HG02938 (cell line): ENCODE measurements around the gene LTO1.
A peak's percentile ranks its signal among the peaks of the same experiment; 100 is the strongest.

ENCODE experiments used
- ATAC-seq: cut with Tn5 transposase; IDR thresholded peaks from one replicate; pipeline ENCODE4 v1.9.1; 2021; ENCODE audit warnings: mild to moderate bottlenecking, moderate library complexity; ENCODE audit not compliant: unreplicated experiment

LTO1 gene, protein sequence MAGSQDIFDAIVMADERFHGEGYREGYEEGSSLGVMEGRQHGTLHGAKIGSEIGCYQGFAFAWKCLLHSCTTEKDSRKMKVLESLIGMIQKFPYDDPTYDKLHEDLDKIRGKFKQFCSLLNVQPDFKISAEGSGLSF

DNA sequence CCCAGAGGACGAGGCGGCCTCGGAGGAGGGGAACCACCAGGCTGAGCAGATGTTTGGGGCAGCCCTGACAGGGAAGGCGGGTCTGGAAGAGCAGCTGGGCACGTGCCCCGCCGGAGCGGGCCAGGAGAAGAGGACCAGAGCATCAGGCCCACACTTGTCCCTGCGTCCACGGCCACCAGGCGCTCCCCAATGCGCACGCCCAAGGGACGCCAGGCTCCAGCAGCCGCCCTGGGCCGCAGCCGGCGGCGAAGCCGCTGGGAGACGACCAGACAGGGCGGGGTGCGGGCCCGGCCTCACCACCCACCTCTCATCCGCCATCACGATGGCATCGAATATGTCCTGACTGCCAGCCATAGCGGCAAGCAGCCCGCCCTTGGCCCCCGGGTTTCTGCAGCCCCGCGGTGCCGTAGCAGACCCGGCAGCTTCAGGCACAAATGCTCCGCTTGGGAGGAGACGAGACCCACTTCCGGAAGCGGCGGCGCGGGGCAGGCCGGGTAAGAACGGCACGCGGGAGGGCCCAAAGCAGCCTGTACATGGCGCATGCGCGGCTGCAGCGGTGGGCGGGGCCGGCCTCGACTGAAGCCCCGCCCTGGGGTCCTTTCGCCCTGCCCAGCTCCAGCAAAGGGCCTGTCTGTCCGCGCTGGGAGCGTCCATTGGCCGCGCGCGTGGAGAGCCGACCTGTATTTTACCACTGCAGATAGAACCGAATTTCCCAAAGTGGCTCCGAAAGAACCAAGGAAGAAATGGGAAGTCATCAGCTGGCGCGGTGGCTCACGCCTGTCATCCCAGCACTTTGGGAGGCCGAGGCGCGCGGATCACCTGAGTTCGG lies at the start of gene LTO1:
TSS of gene LTO1 (minus strand) at position 468 of the 829 bp plus-strand sequence. CDS start at position 354, 114 bp downstream.
- ATAC-seq, result peak; percentile 78

DNA sequence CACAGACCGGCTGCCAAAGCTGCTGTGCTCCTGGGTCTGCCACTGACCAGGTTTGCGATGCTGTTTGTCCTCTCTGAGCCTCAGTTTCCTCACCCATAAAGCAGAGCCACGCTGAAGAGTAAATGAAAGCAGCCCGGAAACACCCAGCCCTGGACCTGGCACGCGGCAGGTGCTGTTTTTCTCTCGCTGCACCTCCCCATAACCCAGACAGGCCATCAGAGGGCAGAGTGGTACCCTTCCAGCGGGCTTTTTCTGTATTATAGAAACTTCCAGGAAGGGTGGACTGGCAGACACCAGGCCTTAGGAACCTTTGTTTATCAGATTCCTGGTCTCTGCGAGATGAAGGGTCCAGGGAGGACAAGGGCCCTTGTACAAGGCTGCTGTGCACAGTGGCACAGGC lies 46.6 kb upstream of the LTO1 start:
- no peak for ATAC-seq

DNA sequence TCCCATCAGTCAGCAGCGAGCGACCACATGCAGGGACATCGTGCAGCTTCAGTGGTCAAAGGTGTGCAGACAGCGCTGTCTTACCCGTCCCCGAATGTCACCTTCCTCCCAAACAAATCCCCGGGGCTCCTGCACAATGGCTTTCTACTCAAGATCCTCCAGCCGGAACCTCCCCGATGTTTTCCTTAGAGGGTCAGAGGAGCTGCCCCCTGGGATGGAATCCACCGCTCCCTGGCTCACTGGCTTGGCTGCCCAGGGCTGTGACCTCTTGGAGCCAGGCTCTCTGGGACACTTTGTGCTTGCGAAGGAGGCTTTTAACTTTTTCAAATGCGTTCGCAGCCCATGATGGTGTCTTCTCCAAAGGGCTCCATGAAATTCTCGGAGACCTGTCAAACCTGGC lies 46.0 kb upstream of the LTO1 start:
- no peak for ATAC-seq

DNA sequence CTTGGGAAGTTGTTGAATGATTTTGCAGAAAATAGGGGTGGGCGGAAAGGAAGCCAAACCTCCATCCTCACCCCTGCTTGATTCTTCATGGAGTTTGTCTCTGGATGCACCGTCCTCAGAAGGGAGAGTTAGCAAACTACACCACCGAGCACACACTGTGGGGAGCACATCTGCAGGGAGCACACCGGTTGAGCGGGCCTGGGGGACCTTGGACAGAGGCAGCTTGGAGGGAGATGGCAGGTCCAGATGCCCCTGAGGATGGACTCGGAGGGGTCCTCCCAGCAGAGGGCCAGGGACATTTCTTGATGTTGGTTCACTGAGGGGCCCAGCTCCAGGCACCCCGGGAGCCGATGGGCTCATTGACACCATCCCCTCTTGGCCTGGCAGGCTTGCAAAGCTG lies 43.8 kb upstream of the LTO1 start:
- no peak for ATAC-seq

DNA sequence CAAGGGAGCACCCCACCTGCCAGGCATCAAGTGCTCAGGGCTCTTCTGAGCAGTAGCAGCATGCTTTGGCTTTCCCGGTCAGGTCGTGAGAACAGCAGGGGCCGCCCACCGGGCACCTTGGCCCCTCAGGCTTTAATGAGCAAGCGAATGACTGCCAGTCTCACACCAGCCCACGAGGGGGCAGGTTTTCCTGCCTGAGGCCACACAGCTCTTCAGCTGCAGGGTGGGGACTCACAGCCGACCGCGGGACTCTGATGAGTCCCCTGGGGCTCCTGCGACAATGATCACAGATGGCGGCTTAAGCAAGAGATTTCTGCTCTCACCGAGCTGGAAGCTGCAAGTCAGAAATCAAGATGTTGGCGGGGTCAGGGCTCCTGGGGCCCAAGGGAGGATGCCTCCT lies 43.0 kb upstream of the LTO1 start:
- no peak for ATAC-seq

DNA sequence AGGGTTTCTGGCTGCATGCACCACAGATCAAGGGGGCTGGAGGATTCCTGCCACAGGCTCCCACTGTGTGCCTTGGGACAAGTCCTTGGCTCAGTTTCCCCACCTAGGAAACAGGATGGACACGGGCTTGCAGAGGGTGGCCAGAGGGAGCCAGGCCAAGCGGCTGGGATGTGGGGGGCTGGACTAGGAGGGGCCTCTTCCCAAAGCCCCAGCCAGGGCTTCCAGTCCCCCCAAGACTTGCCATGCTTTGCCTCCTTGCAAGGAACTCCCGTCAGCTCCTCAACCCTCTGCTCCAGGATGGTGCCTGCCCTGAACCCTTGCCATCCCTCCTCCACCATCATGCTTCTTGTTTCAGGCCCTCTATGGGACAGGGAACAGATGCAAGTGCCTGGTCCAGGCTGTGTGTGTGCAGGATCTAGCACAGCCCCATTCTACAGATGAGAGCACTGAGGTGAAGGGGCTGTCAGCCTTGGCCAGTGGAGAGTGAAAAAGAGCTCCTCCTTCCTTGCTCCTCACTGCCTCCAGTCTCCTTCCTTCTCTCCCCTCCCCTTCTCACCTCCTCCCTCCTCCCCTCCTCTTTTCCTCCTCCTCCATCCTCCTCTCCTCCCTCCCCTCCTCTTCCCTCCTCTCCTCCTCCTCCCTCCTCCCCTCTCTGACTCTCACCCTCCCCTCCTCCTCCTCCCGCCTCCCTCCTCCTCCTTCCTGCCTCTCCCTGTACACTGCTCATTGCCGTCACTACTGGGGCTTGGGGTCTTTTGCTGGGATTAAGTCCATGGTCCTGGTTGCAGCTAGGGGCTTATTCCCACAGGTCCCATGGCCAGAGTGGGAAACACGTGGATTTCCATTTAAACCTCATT lies 42.0 kb upstream of the LTO1 start:
- no peak for ATAC-seq

DNA sequence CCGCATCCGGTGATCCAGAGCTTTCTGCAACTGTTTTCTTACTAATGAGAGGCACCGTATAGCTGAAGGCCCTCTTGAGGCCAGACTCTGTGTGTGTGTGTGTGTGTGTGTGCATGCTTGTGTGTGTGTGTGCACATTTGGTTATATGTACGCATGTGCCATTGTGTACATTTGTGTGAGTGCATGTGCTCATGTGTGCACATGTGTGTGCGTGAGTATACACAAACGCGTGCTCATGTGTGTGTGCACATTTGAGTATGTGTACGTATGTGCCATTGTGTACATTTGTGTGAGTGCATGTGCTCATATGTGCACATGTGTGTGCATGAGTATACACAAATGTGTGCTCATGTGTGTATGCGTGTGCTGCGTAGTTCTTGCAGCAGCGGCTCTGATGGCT lies 40.9 kb upstream of the LTO1 start:
- no peak for ATAC-seq

DNA sequence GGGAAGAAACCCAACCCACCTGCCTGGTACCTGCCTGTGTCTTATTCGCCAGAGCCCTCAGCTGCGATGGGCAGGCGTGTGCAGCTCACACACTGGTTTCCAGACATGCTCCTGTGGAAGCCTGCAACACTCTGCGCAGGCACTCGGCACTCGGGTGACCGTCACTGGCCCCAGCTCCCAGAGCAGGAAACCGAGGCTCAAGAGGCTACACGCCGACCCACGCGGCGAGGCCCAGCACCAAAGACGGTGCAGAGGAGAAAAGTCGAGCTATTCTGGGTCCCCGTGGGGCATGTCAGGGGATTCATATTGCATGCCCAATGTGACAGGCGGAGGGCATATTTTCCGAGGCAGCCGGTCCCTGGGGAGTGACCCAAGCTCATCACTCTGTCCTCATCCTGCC lies 40.3 kb upstream of the LTO1 start:
- ATAC-seq, result no peak

DNA sequence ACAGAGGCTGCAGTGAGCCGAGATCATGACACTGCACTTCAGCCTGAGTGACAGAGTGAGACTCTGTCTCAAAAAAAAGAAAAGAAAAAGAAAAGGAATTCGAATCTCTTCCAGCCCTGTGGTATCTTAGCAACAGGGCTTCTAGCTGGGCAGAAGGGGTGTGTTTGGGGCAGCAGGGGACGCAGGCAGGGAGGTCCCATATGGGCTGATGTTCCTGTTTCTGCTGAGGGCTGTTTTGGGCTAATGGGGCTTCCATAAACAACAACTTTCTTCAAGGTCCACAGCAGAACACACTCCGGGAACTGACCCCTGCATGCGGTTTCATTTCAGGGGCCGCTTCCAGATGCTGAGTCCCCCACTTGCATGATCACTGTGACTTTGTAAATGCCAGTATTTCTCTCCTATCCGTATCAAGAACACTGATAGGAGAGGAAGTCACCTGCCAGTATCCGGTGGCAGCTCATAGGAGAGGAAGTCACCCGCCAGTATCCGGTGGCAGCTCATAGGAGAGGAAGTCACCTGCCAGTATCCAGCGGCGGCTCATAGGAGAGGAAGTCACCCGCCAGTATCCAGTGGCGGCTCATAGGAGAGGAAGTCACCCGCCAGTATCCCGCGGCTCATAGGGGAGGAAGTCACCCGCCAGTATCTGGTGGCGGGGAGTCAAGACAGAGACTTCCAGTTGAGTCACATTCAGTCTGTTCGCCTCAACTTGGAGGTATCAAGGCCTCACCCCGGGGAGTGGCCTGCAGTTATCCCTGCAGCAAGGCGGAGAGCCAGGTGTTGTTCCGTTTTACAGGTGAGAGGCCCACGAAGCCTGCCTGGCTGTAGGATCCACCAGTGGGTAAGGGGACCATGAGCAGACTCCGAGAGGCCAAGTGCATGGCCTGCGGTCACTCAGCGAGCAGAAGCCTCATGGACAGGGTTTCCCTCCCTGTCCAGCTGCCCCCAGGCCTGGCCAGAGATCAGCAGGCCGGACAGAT lies 37.0 kb upstream of the LTO1 start:
- no peak for ATAC-seq

DNA sequence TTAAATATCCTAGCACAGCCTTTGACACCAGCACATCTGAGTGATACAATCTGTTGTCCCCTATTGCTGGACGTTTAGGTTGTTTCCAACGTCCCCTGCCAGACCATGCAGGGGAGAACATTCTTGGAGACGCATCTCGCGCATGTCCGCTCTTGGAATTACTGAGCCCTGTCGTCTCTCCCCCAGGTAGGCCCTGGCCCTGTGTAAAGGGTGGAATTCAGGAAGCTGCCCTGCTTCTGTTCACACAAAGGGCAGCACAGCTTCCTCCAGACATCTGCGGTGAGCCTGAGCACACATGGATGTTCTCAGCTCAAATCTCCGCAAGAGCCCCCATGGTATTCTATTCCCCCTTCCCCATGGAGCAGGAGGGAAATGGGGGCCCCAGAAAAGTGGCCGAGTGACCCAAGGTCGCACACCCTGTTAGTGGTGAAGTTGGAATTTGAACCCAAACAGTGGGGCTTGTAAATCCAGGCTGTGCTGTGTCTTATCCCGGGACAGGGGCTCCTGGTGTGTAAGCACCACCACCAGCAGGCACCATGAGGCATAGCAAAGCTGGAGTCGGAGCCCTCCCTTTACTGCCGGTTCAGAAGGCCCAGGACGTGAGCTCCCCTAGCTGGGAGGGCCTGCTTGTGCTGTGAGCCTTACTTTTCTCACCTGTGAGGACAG lies 33.7 kb upstream of the LTO1 start:
- ATAC-seq, result no peak

DNA sequence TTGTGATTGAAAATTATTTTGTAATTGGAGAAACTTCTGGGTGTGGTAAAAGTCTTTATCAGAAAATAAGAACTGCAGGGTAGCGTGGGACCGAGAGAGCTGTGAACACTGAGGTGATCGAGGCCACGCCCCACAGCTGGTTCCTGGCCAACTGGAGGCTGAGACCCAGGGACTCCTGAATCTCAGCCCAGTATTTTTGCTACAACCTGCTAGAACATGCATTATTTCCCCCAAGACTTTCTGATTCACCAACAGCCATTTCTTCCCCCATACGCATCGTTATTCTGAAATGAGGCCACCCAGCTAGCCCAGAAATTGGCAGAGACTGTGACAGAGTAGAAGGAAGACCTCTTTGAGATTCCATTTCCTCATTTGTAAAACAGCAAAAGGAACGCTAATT lies 32.0 kb upstream of the LTO1 start:
- no peak for ATAC-seq

DNA sequence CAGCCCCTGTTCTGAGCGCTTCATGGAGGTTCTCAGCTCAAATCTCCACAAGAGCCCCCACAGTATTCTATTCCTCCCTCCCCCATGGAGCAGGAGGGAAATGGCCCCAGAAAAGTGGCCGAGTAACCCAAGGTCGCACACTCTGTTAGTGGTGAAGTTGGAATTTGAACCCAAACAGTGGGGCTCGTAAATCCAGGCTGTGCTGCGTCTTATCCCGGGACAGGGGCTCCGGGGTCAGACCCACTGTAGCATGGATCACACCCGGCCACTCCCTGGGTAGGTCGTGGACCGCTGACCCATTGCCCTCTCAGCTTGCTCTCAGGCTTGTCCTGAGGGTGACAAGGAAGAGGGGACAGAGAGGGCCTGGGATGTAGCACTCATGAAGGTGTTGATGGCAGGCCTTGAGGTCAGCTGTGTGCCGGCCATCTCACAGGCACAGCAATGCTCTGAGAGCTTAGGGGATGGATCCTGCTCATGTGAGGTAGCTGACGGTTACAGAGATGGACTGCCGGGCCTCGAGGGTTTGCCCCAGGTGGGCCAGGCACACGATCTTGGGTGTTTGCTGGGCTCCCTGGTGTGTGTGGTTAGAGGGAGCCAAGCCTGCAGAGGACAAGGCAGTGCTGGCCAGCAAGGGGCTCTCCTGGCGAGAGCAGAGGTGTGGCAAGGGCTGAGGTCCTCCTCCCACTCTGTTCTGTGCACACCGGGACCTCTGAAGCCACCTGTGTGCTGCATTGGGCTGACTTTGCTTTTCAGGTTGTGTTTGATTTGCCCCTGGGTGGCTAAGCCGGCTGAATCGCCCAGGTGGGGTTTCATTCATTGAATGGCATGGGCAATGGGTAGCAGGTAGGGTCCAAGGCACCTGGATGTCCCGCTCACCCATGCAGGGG lies 31.0 kb upstream of the LTO1 start:
- ATAC-seq, result no peak

DNA sequence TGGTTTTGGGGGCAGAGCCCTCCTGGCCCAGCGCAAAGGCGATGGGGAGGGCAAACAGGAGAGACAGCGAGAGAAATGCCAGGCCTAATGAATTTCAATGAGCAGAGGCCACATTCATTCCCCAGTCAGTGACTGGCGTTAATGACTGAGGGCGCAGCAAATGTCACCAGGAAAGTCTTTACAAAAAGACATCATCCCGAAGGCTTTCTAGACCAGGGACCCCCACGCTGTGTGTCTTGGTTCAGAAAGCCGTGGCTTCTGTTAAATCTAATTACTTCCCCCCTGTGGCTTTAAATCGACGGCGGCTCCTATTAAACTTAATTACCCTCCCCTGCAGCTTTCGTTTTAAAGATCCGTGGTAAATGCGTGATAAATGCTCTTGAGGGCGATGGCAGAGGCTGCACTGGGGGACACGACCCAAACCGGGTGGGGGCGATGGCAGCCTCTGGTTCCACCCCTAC lies 30.2 kb upstream of the LTO1 start:
- ATAC-seq, result no peak

DNA sequence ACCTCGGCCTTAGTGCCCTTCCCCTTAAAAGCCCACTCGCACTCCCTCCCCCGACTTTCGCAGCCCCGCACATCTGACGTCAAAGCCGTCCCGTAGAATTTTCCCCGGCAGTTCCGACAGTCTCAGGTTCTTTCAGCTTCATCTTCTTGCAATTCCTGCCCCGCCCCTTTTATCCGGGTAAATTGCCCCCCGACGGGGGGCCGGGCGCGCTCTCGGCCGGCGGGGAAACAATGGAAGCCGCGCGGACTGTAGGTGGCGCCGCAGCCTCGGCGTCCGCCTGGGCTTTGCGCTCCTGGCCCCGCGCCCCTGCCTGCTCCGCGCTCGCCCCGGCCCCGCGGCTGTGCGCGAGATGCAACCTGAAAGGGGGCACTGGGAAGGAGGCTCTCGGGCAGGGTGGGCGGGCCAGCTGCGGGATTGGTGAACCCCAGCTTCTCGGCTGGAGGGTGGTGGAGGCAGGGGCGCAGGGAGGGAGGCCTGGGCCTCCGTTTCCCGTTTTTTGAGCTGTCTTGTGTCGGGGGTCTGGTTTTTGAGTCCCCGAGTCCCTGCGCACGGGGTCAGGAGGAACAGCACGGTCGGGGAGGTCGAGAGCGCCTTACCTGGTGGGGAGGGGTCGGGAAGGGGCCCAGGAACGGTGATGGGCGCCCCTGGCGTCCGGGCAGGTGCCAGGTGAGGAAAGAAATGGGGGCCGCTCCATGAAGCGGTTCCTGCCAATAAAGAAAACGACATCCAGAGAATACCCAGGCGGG lies 29.5 kb upstream of the LTO1 start:
- ATAC-seq, result no peak

DNA sequence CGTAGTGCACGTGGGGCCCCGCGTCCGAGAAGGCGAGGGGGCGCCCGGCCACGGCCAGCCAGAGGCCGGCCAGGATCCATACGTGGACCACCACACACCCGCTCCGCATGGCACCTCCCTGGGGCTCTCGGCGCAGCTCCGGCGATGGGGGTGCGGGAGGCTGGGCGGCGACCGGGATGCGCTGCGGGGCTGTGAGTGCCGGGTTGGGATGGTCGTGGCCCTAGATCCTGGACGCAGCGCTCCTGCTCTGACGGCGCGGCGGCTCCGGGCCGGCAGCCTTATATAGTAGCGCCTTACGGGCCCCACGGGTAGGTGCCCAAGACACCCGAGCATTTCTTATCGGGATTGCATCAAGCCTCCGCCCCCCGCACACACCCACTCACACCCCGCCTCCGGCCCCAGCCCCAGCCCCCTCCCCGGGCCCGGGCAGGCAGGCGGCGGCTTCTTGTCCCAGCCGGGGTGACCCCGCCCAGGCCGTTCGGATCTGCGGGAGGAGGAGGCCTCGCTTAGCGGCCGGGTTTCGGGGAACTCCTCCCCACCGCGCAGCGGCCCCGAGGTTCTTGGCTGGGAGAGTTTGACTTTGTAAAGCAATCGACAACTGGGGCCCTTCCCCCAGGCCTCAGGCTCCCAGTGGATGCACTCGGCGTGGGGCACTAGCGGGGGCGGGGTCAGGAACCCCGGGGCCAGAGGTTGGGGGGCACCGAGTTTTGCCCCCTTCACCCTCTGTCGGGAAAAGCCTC lies 28.8 kb upstream of the LTO1 start, which contains the start of gene FGF19:
TSS of gene FGF19 (minus strand) at position 255 of the 740 bp plus-strand sequence. CDS start at position 109, 146 bp downstream.
- no peak for ATAC-seq

DNA sequence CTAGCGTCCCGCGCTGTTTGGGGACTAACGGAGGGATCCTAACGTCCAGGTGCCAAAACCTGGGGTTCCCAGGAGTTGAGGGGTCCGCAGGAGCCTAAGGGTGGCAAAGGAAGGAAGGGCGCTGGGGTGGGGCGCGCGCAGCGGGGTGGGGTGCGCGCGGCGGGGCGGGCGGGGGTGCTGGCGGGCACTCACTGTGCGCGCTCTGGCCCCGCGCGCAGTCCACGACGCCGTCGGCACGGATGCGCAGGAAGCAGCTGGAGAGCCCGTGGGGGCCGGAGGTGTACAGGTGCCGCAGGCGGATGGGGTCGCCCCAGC lies 28.3 kb upstream of the LTO1 start:
- no peak for ATAC-seq

DNA sequence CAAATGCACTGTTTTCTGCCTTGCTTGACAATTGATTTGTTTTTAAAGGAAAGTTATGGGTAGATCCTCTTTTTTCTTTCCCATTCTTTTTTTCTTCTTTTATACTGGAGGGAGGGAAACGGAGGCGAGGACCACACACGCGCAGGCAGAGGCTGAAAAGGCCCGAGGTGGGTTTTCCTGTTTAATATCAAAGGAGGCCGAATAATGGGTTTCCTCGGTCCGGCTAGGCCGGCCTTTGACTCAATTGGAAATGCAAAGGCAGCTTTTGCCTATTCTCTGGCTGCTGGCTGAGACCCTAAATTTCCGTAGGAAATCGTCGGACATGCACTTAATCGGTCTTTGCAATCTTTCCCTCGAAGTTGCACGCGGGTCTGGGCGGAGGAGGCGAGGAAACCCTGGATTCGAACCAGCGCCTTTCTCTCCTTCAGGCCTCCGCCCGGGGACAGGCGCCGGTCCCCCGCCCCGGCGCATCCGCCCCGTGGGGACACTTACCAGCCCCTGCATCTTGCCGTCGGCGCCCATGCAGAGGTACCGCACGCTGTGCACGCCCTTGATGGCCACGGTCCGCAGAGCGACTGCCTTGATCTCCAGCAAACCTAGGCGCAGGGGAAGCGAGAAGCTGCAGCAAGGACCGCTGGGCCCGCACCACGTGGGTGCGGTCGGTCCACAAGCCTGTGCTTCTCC lies 27.8 kb upstream of the LTO1 start:
- ATAC-seq, result no peak
